K562 (cell line): ENCODE measurements around the gene CCDC187. TPM values are rescaled to one million over a fixed set of nuclear protein-coding genes. Genes with fewer than 3 reads are reported as not detected.
A peak's percentile ranks its signal among the peaks of the same experiment; 100 is the strongest.

Experiments used
- ATAC-seq: fragments of 200-7000 bp; cut with Tn5 transposase; 3 replicates; pipeline ENCODE4 v1.9.1; 2020; ENCODE audit warnings: moderate library complexity
- BruUV-seq: library from RNA; stranded (reverse); fragments of 400-500 nt; replicated peaks from 2 replicates; lab custom pipeline; 2021; lab: Mats Ljungman, UMichigan
- CTCF ChIA-PET: fragments of 300-600 bp; formaldehyde crosslinking; extraction: SDS; loops from one replicate; lab custom pipeline; 2021; ENCODE audit warnings: low intra/inter-chr PET ratio; lab: Yijun Ruan, JAX
- POLR2A ChIA-PET: fragments of 300-600, 350-650 bp; sonication (Branson Sonifier 250); formaldehyde crosslinking; extraction: SDS; loops from one replicate; lab custom pipeline; 2021; ENCODE audit warnings: antibody characterized with exemption, inconsistent platforms; lab: Yijun Ruan, JAX
- DNase-seq, 4 experiments: peaks; one replicate each; pipeline versions ENCODE4 v3.0.0 to v3.0.0-alpha.2; 2011 to 2018; ENCODE audit warnings: low spot score in 3 of 4, mixed read lengths in 3 of 4; ENCODE audit errors: extremely low read depth in 1 of 4
- FAIRE-seq: peaks from 2 replicates; lab custom pipeline; 2011; peaks lifted over from hg19 to GRCh38; lab: Jason Lieb, UNC
- H2AFZ ChIP-seq: 2 replicates; pipeline ENCODE4 v1.6.0; 2011; ENCODE audit warnings: low read depth, low read length, control low read depth, inconsistent platforms
- H3K27ac ChIP-seq: fragments of 200-600 bp; 3 replicates; pipeline ENCODE4 v1.8.0; 2011; ENCODE audit warnings: low read depth, mild to moderate bottlenecking, control low read depth, inconsistent platforms, low read length, moderate library complexity, mixed read lengths; ENCODE audit errors: extremely low read depth
- H3K27me3 ChIP-seq, 2 experiments: fragments of 300-600 bp in 1 of 2; 2 replicates in 1 of 2; 3 replicates in 1 of 2; pipeline versions ENCODE4 v1.6.0 to v1.8.0; 2011; ENCODE audit warnings: inconsistent platforms in 2 of 2, low read length in 2 of 2, mild to moderate bottlenecking in 1 of 2, mixed read lengths in 1 of 2, moderate library complexity in 1 of 2; ENCODE audit not compliant: control insufficient read depth in 2 of 2, insufficient read depth in 2 of 2
- H3K36me3 ChIP-seq: fragments of 300-600 bp; 3 replicates; pipeline ENCODE4 v1.8.0; 2011; ENCODE audit warnings: mild to moderate bottlenecking, low read length, inconsistent platforms; ENCODE audit not compliant: control insufficient read depth, insufficient read depth
- H3K4me1 ChIP-seq, 2 experiments: fragments of 200-600 bp in 1 of 2; replicated peaks in 1 of 2; 2 replicates in 1 of 2; 3 replicates in 1 of 2; pipeline versions ENCODE4 v1.5.1 to v1.8.0; 2011; ENCODE audit warnings: inconsistent platforms in 2 of 2, low read length in 2 of 2, mild to moderate bottlenecking in 1 of 2, mixed read lengths in 1 of 2, moderate library complexity in 1 of 2; ENCODE audit not compliant: control insufficient read depth in 2 of 2, insufficient read depth in 2 of 2
- H3K4me2 ChIP-seq: 2 replicates; pipeline ENCODE4 v1.6.1; 2011; ENCODE audit warnings: low read length, control low read depth, inconsistent platforms, mixed read lengths; ENCODE audit not compliant: insufficient read depth
- H3K4me3 ChIP-seq: fragments of 200-600 bp; sonication (generic), shearing (Covaris generic); 2 replicates; pipeline ENCODE4 v1.5.1; 2016; ENCODE audit warnings: control low read depth, inconsistent platforms
- H3K79me2 ChIP-seq: fragments of 200-600 bp; 3 replicates; pipeline ENCODE4 v1.8.0; 2011; ENCODE audit warnings: low read length, inconsistent platforms; ENCODE audit not compliant: control insufficient read depth, insufficient read depth
- H3K9ac ChIP-seq, 2 experiments: 2 replicates each; pipeline versions ENCODE4 v1.6.0 to v1.6.1; 2011; ENCODE audit warnings: low read depth in 2 of 2, low read length in 2 of 2, control low read depth in 1 of 2, inconsistent platforms in 1 of 2, mild to moderate bottlenecking in 1 of 2, mixed read lengths in 1 of 2; ENCODE audit not compliant: insufficient read depth in 1 of 2
- H3K9me1 ChIP-seq: one replicate; pipeline ENCODE4 v1.6.0; 2011; ENCODE audit warnings: inconsistent platforms, mild to moderate bottlenecking, low read length, moderate library complexity; ENCODE audit not compliant: control insufficient read depth, insufficient read depth
- H3K9me3 ChIP-seq: replicated peaks from 2 replicates; pipeline ENCODE4 v1.5.1; 2011; ENCODE audit warnings: low read depth, low read length, inconsistent platforms; ENCODE audit not compliant: control insufficient read depth, insufficient read depth
- H4K20me1 ChIP-seq: replicated peaks from 2 replicates; pipeline ENCODE4 v1.6.1; 2011; ENCODE audit warnings: low read length, inconsistent platforms, mixed read lengths; ENCODE audit not compliant: control insufficient read depth, insufficient read depth
- FOXJ2 ChIP-seq: fragments of 200-800 bp; sonication (Bioruptor generic); IDR thresholded peaks from 2 replicates; pipeline ENCODE4 v1.6.1; 2016; ENCODE audit warnings: missing genetic modification characterization, missing compliant biosample characterization
- LARP7 ChIP-seq: fragments of 450-650 bp; IDR thresholded peaks from 2 replicates; pipeline ENCODE4 v1.6.1; 2016
- MNT ChIP-seq, 2 experiments: fragments of 450-650 bp; conservative IDR thresholded peaks; 2 replicates each; pipeline ENCODE4 v1.6.1; 2017; ENCODE audit warnings: mild to moderate bottlenecking in 2 of 2, moderate library complexity in 2 of 2
- MTA1 ChIP-seq: fragments of 450-650 bp; IDR thresholded peaks from 2 replicates; pipeline ENCODE4 v1.6.1; 2017; ENCODE audit warnings: borderline replicate concordance
- POLR2G ChIP-seq: fragments of 200-400 bp; formaldehyde crosslinking; IDR thresholded peaks from 2 replicates; pipeline ENCODE4 v1.6.1; 2017; ENCODE audit warnings: low read depth, mild to moderate bottlenecking, antibody characterized with exemption, low read length, moderate library complexity
- SAFB ChIP-seq: fragments of 200-400 bp; formaldehyde crosslinking; IDR thresholded peaks from 2 replicates; pipeline ENCODE4 v1.6.1; 2017; ENCODE audit warnings: low read depth, low read length, borderline replicate concordance
- ZNF830 ChIP-seq: fragments of 250-450 bp; sonication (Bioruptor Pico); IDR thresholded peaks from 2 replicates; pipeline ENCODE4 v1.5.0; 2021; ENCODE audit warnings: mild to moderate bottlenecking
- WGBS: fragments of 100-300 bp; shearing (Covaris generic); methylation state at CpG from one replicate; pipeline ENCODE4 v1.1.6; 2016; ENCODE audit warnings: low coverage, mixed read lengths; ENCODE audit not compliant: insufficient coverage; ENCODE audit errors: missing lambda C conversion rate; 5-methylcytosine and 5-hydroxymethylcytosine counted together
- in situ Hi-C: fragments of 300-500 bp; cut with MboI; formaldehyde crosslinking; loops from 4 replicates; pipeline ENCODE4 v1.15.0; 2018; ENCODE audit warnings: inconsistent platforms, mixed read lengths
- intact Hi-C: fragments of 100-400 bp; cut with micrococcal nuclease; formaldehyde crosslinking; loops from 2 replicates; pipeline ENCODE4 v1.14.2; 2022
- polyA plus RNA-seq, 8 experiments: library from polyadenylated mRNA; depleted of rRNA in 4 of 8; stranded (reverse) in 5 of 8; unstranded in 3 of 8; fragments of >200 nt; fragmentation: Nextera tagmentation in 2 of 8; fragmentation: Illumina TruSeq in 1 of 8; extraction: Ambion mirVana in 2 of 8; extraction: Trizol in 1 of 8; gene quantifications; 2 replicates each; pipeline versions ENCODE4 v1.2.1 to v1.2.3, GENCODE V29; 2011 to 2014; ENCODE audit warnings: inconsistent platforms in 1 of 8, missing spikeins in 1 of 8
- total RNA-seq, 7 experiments: library from RNA; depleted of rRNA in 6 of 7; stranded (reverse); fragments of >200 nt in 6 of 7; fragmentation: Illumina TruSeq in 2 of 7; extraction: Trizol in 2 of 7; gene quantifications; 2 replicates each; pipeline versions ENCODE4 v1.2.1 to v1.2.3, GENCODE V29; 2011 to 2021; ENCODE audit warnings: low replicate concordance in 1 of 7

The CCDC187 gene
- total and polyA plus RNA-seq, 9 of the 15 experiments (the other 6 are each of a cell fraction or from before 2014, with no cell fraction given): not detected

- Histone ChIP-seq H3K36me3 (no peaks in the 10 kb centered on the region), H3K79me2 (no peaks in the 10 kb centered on the region), H3K9ac (peak overlapping the region in 1 of 2 experiments; percentile 35; a peak in 2 of 4 replicates), H3K9me3 (no peaks in the 10 kb centered on the region), H3K27ac (no peak overlapping the region), H3K4me3 (no peak overlapping the region), H3K27me3 (no peaks in the 10 kb centered on the region), H4K20me1 (no peaks in the 10 kb centered on the region; the same call in 1 of the 2 replicates), H3K9me1 (peaks cover 6% of the 10 kb centered on the region), H3K4me1 (peaks cover 19 to 94% of the 10 kb centered on the region in 2 experiments), H3K4me2 (no peak overlapping the region), H2AFZ (no peak overlapping the region)
- in situ Hi-C loops (loop anchor here (25.0 kb wide), 1 partner anchor 290 kb away; no protein-coding TSS in a partner anchor), intact Hi-C loops (no loop called here)
- no TSS peak for BruUV-seq
- WGBS: 52% methylated on average over 25 of the region's 34 CpGs
- TF ChIP-seq SAFB: no peak
- peak; percentile 63; the same call in 1 of the 2 replicates for TF ChIP-seq POLR2G
- no peak for TF ChIP-seq FOXJ2 (tag)
- no peak for TF ChIP-seq LARP7
- TF ChIP-seq MTA1: no peak
- no peak for TF ChIP-seq ZNF830
- TF ChIP-seq MNT (conservative IDR thresholded peaks at IDR 0.05): no peak
- no peak for ATAC-seq
- DNase-seq: no peak
- ChIA-PET POLR2A (no interaction called here), CTCF (interaction anchor here (0.6 kb wide), 1 partner anchor 63 kb away, joined by 3 read pairs; the partner anchor contains the start of genes ENTR1 and PMPCA)
- no peak for FAIRE-seq
These were observed 43.8 kb upstream of the CCDC187 start for GRCh38 chr9:136347472-136348256.
